Neuron (in vitro differentiated cells): ENCODE data around the gene STOX1.

Experiments used
- H2AFZ ChIP-seq: one replicate; pipeline ENCODE4 v1.6.1; 2013; ENCODE audit warnings: low read depth, mild to moderate bottlenecking, inconsistent platforms, low read length, moderate library complexity
- H3K27me3 ChIP-seq: one replicate; pipeline ENCODE4 v1.6.1; 2013; ENCODE audit warnings: low read length; ENCODE audit not compliant: insufficient read depth
- H3K36me3 ChIP-seq: one replicate; pipeline ENCODE4 v1.6.1; 2013; ENCODE audit warnings: low read length; ENCODE audit not compliant: insufficient read depth
- H3K4me1 ChIP-seq: one replicate; pipeline ENCODE4 v1.6.1; 2013; ENCODE audit warnings: low read length; ENCODE audit not compliant: insufficient read depth
- H3K4me3 ChIP-seq: 2 replicates; pipeline ENCODE4 v1.5.1; 2013; ENCODE audit warnings: mild to moderate bottlenecking, low read length, moderate library complexity
- H3K9me3 ChIP-seq: one replicate; pipeline ENCODE4 v1.6.1; 2013; ENCODE audit warnings: low read length

The STOX1 gene

GRCh38 chr10:68871731-68872342 lies 44.5 kb downstream of the STOX1 start:
- Histone ChIP-seq H3K4me3 (no peak overlapping the region), H3K27me3 (no peaks in the 10 kb centered on the region), H3K4me1 (peaks cover 22% of the 10 kb centered on the region), H3K9me3 (no peaks in the 10 kb centered on the region), H3K36me3 (no peaks in the 10 kb centered on the region), H2AFZ (peak overlapping the region; percentile 76)

GRCh38 chr10:68876246-68877138 lies 49.2 kb downstream of the STOX1 start:
- peak overlapping the region; percentile 10 for H3K4me3 ChIP-seq

GRCh38 chr10:68877482-68878110 lies 50.3 kb downstream of the STOX1 start:
- no peaks in the 10 kb centered on the region for H3K27me3 ChIP-seq
- no peaks in the 10 kb centered on the region for H3K36me3 ChIP-seq
- no peaks in the 10 kb centered on the region for H3K9me3 ChIP-seq
- H3K4me3 ChIP-seq: no peak overlapping the region
- H2AFZ ChIP-seq: peak overlapping the region; percentile 28
- peaks cover 28% of the 10 kb centered on the region for H3K4me1 ChIP-seq

More at GRCh38 chr10:68876246-68877138, 49.2 kb downstream of the STOX1 start:
- peaks cover 35% of the 10 kb centered on the region for H3K4me1 ChIP-seq
- no peaks in the 10 kb centered on the region for H3K36me3 ChIP-seq
- H3K9me3 ChIP-seq: no peaks in the 10 kb centered on the region
- H2AFZ ChIP-seq: peak overlapping the region; percentile 28
- no peaks in the 10 kb centered on the region for H3K27me3 ChIP-seq

GRCh38 chr10:68878496-68878895 lies 51.2 kb downstream of the STOX1 start:
- H3K9me3 ChIP-seq: no peaks in the 10 kb centered on the region
- H3K4me3 ChIP-seq: no peak overlapping the region
- H3K4me1 ChIP-seq: peaks cover 28% of the 10 kb centered on the region
- H3K27me3 ChIP-seq: no peaks in the 10 kb centered on the region
- no peak overlapping the region for H2AFZ ChIP-seq
- no peaks in the 10 kb centered on the region for H3K36me3 ChIP-seq

- H2AFZ ChIP-seq: no peak overlapping the region
- no peaks in the 10 kb centered on the region for H3K27me3 ChIP-seq
- no peak overlapping the region for H3K4me3 ChIP-seq
- H3K36me3 ChIP-seq: peaks cover 4% of the 10 kb centered on the region
- peaks cover 28% of the 10 kb centered on the region for H3K4me1 ChIP-seq
- no peaks in the 10 kb centered on the region for H3K9me3 ChIP-seq
These were observed 52.3 kb downstream of the STOX1 start for GRCh38 chr10:68879628-68880027.

GRCh38 chr10:68880181-68880580 lies 52.9 kb downstream of the STOX1 start:
- H3K9me3 ChIP-seq: no peaks in the 10 kb centered on the region
- no peak overlapping the region for H3K4me3 ChIP-seq
- H3K36me3 ChIP-seq: peaks cover 4% of the 10 kb centered on the region
- H2AFZ ChIP-seq: no peak overlapping the region
- peaks cover 28% of the 10 kb centered on the region for H3K4me1 ChIP-seq
- no peaks in the 10 kb centered on the region for H3K27me3 ChIP-seq

- H3K9me3 ChIP-seq: no peaks in the 10 kb centered on the region
- peaks cover 3% of the 10 kb centered on the region for H3K4me1 ChIP-seq
- H2AFZ ChIP-seq: no peak overlapping the region
- H3K4me3 ChIP-seq: no peak overlapping the region
- no peaks in the 10 kb centered on the region for H3K27me3 ChIP-seq
- no peaks in the 10 kb centered on the region for H3K36me3 ChIP-seq
These were observed 67.7 kb downstream of the STOX1 start for GRCh38 chr10:68895041-68895440.

GRCh38 chr10:68897336-68897741 lies 70.0 kb downstream of the STOX1 start:
- H3K9me3 ChIP-seq: no peaks in the 10 kb centered on the region
- H3K27me3 ChIP-seq: no peaks in the 10 kb centered on the region
- no peaks in the 10 kb centered on the region for H3K36me3 ChIP-seq
- peaks cover 14% of the 10 kb centered on the region for H3K4me1 ChIP-seq
- no peak overlapping the region for H3K4me3 ChIP-seq
- H2AFZ ChIP-seq: no peak overlapping the region

- Histone ChIP-seq H3K36me3 (no peaks in the 10 kb centered on the region), H3K27me3 (no peaks in the 10 kb centered on the region), H3K4me1 (peaks cover 20% of the 10 kb centered on the region), H2AFZ (no peak overlapping the region), H3K9me3 (no peaks in the 10 kb centered on the region), H3K4me3 (no peak overlapping the region)
These were observed 71.9 kb downstream of the STOX1 start for GRCh38 chr10:68899186-68899745.

- Histone ChIP-seq H3K27me3 (no peaks in the 10 kb centered on the region), H3K4me3 (peak overlapping the region; percentile 92), H3K9me3 (no peaks in the 10 kb centered on the region), H2AFZ (peak overlapping the region; percentile 24), H3K36me3 (no peaks in the 10 kb centered on the region), H3K4me1 (peaks cover 20% of the 10 kb centered on the region)
These were observed 73.2 kb downstream of the STOX1 start for GRCh38 chr10:68900427-68901104.

GRCh38 chr10:68901105-68901927 lies 74.0 kb downstream of the STOX1 start, which contains the start of gene DDX50:
Gene DDX50, plus strand, starts transcription at chr10:68901315. Its CDS starts 70 bp downstream, at chr10:68901385.
- H2AFZ ChIP-seq: peak within 1 kb of the TSS; percentile 60
- peak within 1 kb of the TSS; percentile 92 for H3K4me3 ChIP-seq
- no peaks in the 10 kb centered on the region for H3K9me3 ChIP-seq
- no peaks in the 10 kb centered on the region for H3K27me3 ChIP-seq
- H3K36me3 ChIP-seq: peaks cover 1% of the 10 kb centered on the region
- H3K4me1 ChIP-seq: peaks cover 20% of the 10 kb centered on the region

GRCh38 chr10:68902382-68902781 lies 75.1 kb downstream of the STOX1 start:
- Histone ChIP-seq H3K4me1 (peaks cover 20% of the 10 kb centered on the region), H3K4me3 (peak overlapping the region; percentile 92), H3K9me3 (no peaks in the 10 kb centered on the region), H3K27me3 (no peaks in the 10 kb centered on the region), H2AFZ (no peak overlapping the region), H3K36me3 (peaks cover 10% of the 10 kb centered on the region)
